NCI-H2081 (cell line): ENCODE measurements around the gene DGCR2.
"Not testable (repeated sequence)": the region's sequence is repeated elsewhere in the genome, so short reads cannot be mapped to it uniquely, and the experiment has no call there.

Source experiments
- DNase-seq, 2 experiments: peaks; one replicate each; lab custom pipeline; 2025; lab: John Stamatoyannopoulos, UW

The DGCR2 gene

GRCh38 chr22:19042285-19043120, 79.7 kb downstream of the DGCR2 start:
- peak in 1 of 2 experiments; percentile 41 for DNase-seq

- DNase-seq = no peak
These were observed 80.5 kb downstream of the DGCR2 start for GRCh38 chr22:19041704-19042074.

GRCh38 chr22:19040888-19041703, 81.1 kb downstream of the DGCR2 start:
- DNase-seq = no peak

GRCh38 chr22:19040391-19040861, 81.8 kb downstream of the DGCR2 start:
- DNase-seq = no peak

DNA sequence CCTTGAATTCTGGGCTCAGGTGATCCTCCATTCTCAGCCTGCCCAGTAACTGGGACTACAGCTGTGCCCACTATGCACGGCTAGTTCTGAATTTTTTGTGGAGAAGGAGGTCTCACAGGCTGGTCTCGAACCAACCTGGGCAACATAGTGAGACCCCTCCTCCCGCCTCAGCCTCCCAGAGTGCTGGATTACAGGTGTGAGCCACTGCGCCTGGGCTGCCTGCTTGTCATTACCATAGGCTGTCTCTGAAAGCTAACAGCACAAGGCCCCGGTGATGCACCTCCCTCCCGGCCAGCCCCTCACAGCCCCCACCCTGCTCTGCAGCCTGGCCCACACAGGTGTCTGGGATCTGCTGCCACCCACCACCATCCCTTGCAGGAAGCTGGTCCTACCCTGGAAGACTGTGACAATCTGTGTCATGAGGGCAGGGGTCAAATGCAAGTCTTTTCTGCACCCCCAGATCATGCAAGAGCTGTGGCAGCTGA, 82.4 kb downstream of the DGCR2 start:
- DNase-seq = no peak

GRCh38 chr22:19039448-19039780, 82.8 kb downstream of the DGCR2 start:
- no peak for DNase-seq

- DNase-seq = no peak
These were observed 83.3 kb downstream of the DGCR2 start for GRCh38 chr22:19038728-19039447.

DNA sequence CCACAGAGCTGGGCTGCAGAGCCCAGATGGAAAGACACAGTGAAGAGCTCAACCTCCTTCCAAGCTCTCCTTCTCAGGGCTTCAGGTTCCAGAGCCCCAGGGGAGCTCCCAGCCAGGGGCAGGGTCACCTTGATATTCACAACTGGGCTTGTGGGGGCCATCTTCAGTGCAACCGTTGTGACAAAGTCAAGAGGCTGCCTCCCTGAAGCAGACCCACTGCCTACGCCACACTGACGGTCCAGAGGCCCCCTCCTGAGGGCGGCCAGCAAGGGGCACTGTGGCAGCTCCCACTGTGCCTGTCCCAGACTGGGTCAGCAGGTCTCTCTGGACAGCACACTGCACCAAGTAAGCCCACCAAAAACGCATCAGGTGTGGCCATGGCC, 84.1 kb downstream of the DGCR2 start:
- no peak for DNase-seq

DNA sequence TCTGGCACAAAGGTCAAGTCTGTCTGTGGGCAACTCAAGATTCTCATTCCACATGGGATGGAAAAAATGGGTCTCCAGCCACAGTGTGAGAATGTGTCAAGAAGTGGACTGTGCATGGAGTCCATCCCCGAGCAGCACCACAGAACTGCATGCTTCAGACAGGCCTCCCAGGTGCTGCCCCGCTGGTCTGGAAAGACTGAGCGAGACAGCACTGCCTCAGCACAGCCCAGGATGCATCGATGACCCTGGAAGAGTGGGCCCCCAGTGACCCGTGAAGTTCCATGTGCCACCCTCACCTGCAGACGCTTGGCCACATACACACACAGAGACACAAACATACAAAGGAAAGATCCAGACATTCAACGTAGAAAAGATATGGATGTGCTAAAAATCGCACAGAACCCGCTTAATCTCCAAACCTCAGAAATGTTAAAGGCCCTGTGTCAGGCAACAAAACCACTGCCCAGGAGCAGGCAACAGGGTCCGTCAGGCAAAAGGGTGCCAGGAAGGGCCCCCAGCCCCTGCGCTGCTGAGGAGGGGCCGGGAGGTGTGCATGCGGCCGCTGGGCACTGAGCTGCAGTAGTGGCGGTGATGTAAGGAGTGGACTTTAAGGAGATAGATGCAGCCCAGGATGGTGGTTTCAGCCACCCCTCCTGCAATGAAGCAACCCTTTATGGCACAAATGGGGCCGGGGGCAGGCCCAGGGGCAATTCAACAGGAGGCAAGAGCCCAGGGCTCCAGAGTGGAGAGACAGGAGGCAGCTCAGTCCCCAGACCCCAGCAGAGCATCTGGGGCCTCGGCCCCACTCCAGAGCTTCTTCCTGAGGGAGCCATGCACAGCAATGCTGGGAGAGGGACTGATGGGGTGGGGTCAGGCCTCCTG, 84.7 kb downstream of the DGCR2 start:
- DNase-seq = no peak

DNA sequence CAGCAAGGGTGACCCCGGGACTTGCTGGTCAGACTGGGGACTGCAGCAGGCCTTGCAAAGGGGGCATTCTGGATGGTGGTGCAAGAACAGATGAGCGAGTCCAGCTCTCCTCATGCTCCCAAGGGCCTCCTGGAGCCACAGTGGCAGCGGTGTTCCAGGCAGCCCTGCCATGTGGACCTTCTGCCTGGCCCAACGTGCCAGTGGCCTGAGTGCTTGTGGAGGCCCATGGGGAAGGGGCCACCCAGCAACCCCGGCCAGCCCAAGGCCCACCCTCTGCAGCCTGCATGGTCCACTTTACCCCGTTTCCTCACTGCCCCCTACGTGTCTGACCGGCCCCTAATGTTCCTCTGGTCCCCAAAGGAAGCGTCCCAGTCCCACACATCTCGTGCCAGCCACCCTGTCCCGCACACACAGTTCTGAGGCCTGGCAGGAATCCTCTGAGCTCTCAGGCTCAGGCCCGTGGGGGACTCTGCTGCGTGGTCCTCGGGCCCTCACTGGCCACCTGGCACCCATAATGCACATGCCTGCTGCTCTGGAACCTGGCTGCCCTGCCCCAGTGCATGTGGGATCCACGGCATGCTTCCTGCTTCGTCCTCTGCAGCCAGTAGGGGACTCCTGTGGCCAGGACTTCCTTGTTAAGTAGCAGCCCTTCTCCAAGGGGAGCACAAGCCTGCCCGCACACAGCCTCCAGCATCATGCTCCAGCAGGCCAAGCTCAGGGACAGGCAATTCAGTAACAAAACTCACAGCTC, 85.5 kb downstream of the DGCR2 start:
- no peak for DNase-seq

DNA sequence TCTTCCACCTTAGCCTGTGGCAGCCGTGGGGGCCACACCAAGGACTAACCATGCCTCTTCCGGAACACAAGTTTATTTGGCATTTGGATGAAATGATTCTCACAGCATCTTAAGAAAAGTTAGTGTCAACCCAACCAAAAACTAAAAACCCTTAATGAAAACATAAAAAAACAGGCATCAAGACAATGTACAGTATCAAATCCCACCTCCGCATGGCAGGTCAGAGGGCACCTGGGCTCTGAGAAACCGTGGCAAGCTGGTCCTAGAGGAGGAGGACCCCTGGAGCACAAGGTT, 86.0 kb downstream of the DGCR2 start:
- DNase-seq = no peak

GRCh38 chr22:19035474-19036228, 86.6 kb downstream of the DGCR2 start:
- no peak for DNase-seq

DNA sequence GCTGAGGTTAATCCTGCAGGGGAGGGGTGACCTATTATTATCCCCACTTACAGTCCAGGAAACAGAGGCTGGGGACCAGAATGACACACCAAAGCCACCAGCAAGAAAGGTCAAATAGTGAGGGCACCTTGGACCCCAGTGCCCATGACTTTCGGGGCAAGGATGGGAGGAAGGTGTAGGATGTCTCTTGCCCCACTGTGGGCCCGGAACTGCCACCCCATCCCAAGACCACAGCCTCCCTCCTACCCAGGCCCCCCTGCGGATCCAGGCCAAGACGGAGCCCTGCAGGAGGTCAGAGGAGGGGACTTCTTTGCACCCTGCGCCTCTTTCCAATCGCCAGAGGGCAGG, 87.1 kb downstream of the DGCR2 start:
- not testable (repeated sequence) for DNase-seq

GRCh38 chr22:19034724-19035120, 87.5 kb downstream of the DGCR2 start:
- not testable (repeated sequence) for DNase-seq

GRCh38 chr22:19034031-19034723, 88.0 kb downstream of the DGCR2 start:
- not testable (repeated sequence) for DNase-seq

DNA sequence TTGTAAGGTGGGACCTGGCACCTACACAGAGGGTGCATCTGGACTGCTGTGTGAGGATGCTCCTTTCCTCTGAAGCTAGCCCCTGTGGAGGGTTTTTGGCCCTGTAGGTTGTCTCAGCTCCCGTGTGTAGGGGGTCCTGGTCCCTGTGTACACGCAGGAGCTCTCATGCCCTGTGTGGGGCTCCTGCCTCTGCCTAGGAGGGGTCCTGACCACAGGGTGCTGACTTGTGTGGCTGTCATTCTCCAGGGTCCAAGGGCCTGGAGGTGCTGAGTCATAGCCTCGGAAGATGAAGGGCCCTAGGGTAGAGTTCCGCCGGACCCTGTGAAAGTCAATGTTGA, 88.7 kb downstream of the DGCR2 start:
- DNase-seq = not testable (repeated sequence)

GRCh38 chr22:19032898-19033567, 89.2 kb downstream of the DGCR2 start:
- DNase-seq = not testable (repeated sequence)

GRCh38 chr22:19032156-19032785, 89.9 kb downstream of the DGCR2 start:
- not testable (repeated sequence) for DNase-seq

DNA sequence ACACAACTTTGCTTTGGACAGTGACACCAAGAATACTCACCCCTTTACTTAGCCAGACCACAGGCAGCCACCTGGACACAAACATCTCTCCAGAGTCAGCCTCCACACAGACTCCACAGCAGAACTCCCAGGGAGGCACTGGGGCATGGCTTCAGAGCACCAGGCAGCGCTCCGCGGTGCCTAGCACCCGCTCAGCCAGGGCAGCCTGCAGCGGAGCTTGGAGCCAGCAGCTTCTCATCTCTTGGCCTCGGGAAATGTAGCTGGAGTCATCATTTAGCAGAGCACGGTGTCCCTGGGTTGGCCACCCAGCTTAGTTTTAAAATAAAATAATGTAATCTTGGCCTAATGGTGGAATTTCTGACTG, 91.3 kb downstream of the DGCR2 start:
- not testable (repeated sequence) for DNase-seq
